Pancreas (tissue), 10 donors: ENCODE results near the gene NEK6. TPM values are rescaled to one million over a fixed set of nuclear protein-coding genes. Genes with fewer than 3 reads are reported as not detected.

ENCODE experiments used
- ATAC-seq, 4 donors: fragments of 200-7000 bp; cut with Tn5 transposase; one replicate each; pipeline versions ENCODE4 v1.8.0 to v1.9.1; 2020; ENCODE audit warnings: mild to moderate bottlenecking in 4 of 4, moderate library complexity in 4 of 4
- DNase-seq, 6 donors: peaks; one replicate each; pipeline ENCODE4 v3.0.0-alpha.2; 2020
- FAIRE-seq: peaks from 2 replicates; lab custom pipeline; 2012; peaks lifted over from hg19 to GRCh38; lab: Jason Lieb, UNC
- H3K27ac ChIP-seq, 4 donors: fragments of 200-600 bp; sonication (generic); 1 replicate in 3 of 4; 2 replicates in 1 of 4; pipeline versions ENCODE4 v1.5.0 to v1.8.0; 2020
- H3K27me3 ChIP-seq, 4 donors: fragments of 200-600 bp; one replicate each; pipeline ENCODE4 v1.8.0; 2021
- H3K36me3 ChIP-seq, 3 donors: fragments of 200-600 bp; sonication (generic) in 1 of 3; one replicate each; pipeline versions ENCODE4 v1.5.0 to v1.8.0; 2020 to 2021
- H3K4me1 ChIP-seq, 3 donors: fragments of 200-600 bp; one replicate each; pipeline ENCODE4 v1.8.0; 2021
- H3K4me3 ChIP-seq, 4 donors: fragments of 200-600 bp; sonication (generic) in 2 of 4; one replicate each; pipeline versions ENCODE4 v1.5.0 to v1.8.0; 2020 to 2021
- H3K9me3 ChIP-seq, 4 donors: fragments of 200-600 bp; one replicate each; pipeline ENCODE4 v1.8.0; 2021
- WGBS, 2 donors: extraction: QIAGEN DNeasy Blood & Tissue Kit; methylation state at CpG; one replicate each; pipeline ENCODE4 v1.1.7; 2013; 5-methylcytosine and 5-hydroxymethylcytosine counted together
- intact Hi-C, 3 donors: fragments of 100-400 bp; cut with DNase I; formaldehyde crosslinking; loops; one replicate each; pipeline versions ENCODE4 v1.11.1 to v1.14.2; 2022
- polyA plus RNA-seq, 2 donors: library from polyadenylated mRNA; stranded (reverse); fragments of 200-250 nt; gene quantifications; one replicate each; pipeline ENCODE4 v1.2.3, GENCODE V29; 2013
- total RNA-seq, 6 donors: library from RNA; stranded (reverse); fragmentation: NEBNext Ultra II Directional in 4 of 6; extraction: Animal tissue kit (Norgen Biotek cat#: 25700) in 4 of 6; gene quantifications; one replicate each; pipeline versions ENCODE4 v1.2.1 to v1.2.4, GENCODE V29; 2021 to 2023
- TF ChIP-seq, protein P1 (sequence below), 4 donors: fragments of 200-600 bp; sonication (generic) in 3 of 4; IDR thresholded peaks; one replicate each; pipeline versions ENCODE4 v1.5.0 to v1.8.0; 2021; ENCODE audit warnings: antibody characterized with exemption in 4 of 4
- donor health status: healthy with polysubstance abuse.
- donor health status: DM: no; HTN: no; CAD: no; lungs with moderate emphysema.
- donor health status: DM: no; HTN: no; CAD: no.
- donor health status: control.
- donor health status: control.
- donor health status: Bipolar disorder and iron deficiency.
- donor health status: DM: yes; HTN: yes; CAD: no.
- donor health status: DM: no; HTN: no; CAD: no.
- donor health status: DM: no; HTN: no; CAD: no.
- donor health status: DM: yes; HTN: yes; CAD: no.

NEK6 gene
- total RNA-seq (10 to 100 TPM; 25.1 to 67.0 (median 34.2) TPM), polyA plus RNA-seq (10 to 100 TPM in 1 of 2 donors, 1 to 10 TPM in 1; 7.8 to 12.5 TPM)

GRCh38 chr9:124257844-124258606, at the start of gene NEK6:
Gene NEK6 (plus strand): TSS chr9:124257949. CDS start chr9:124301965, 44,016 bp downstream.
- Histone ChIP-seq H3K9me3 (no peaks in the 10 kb centered on the region), H3K27me3 (no peaks in the 10 kb centered on the region), H3K36me3 (no peaks in the 10 kb centered on the region), H3K4me1 (peaks cover 15 to 30% (median 29%) of the 10 kb centered on the region in 3 donors), H3K4me3 (peak within 1 kb of the TSS; percentile 68 to 85 (median 72)), H3K27ac (peak within 1 kb of the TSS; percentile 84 to 97 (median 88))
- WGBS, 2 donors = 0% methylated on average over 43 to 116 of the region's 116 CpGs
- DNase-seq (peak in 4 of 6 donors; percentile 29 to 76 (median 56)), FAIRE-seq (no peak), ATAC-seq (peak; percentile 31 to 56 (median 38))
- intact Hi-C loops = no loop called here
- TF ChIP-seq, protein P1, sequence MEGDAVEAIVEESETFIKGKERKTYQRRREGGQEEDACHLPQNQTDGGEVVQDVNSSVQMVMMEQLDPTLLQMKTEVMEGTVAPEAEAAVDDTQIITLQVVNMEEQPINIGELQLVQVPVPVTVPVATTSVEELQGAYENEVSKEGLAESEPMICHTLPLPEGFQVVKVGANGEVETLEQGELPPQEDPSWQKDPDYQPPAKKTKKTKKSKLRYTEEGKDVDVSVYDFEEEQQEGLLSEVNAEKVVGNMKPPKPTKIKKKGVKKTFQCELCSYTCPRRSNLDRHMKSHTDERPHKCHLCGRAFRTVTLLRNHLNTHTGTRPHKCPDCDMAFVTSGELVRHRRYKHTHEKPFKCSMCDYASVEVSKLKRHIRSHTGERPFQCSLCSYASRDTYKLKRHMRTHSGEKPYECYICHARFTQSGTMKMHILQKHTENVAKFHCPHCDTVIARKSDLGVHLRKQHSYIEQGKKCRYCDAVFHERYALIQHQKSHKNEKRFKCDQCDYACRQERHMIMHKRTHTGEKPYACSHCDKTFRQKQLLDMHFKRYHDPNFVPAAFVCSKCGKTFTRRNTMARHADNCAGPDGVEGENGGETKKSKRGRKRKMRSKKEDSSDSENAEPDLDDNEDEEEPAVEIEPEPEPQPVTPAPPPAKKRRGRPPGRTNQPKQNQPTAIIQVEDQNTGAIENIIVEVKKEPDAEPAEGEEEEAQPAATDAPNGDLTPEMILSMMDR (IDR thresholded peaks at IDR 0.05) = no peak

- intact Hi-C loops = no loop called here
- WGBS, 2 donors = 89 to 96% methylated on average over 3 of the region's 3 CpGs
- DNase-seq (no peak), FAIRE-seq (no peak), ATAC-seq (no peak)
- Histone ChIP-seq H3K9me3 (no peaks in the 10 kb centered on the region), H3K27me3 (no peaks in the 10 kb centered on the region), H3K36me3 (no peaks in the 10 kb centered on the region), H3K27ac (no peak overlapping the region), H3K4me1 (no peaks in the 10 kb centered on the region), H3K4me3 (no peak overlapping the region)
- TF ChIP-seq, protein P1 (IDR thresholded peaks at IDR 0.05) = no peak
These were observed 49.2 kb upstream of the NEK6 start for GRCh38 chr9:124208571-124208970.

GRCh38 chr9:124209279-124209678, 48.5 kb upstream of the NEK6 start:
- no peak for ATAC-seq
- H3K27me3 ChIP-seq = no peaks in the 10 kb centered on the region
- WGBS, 2 donors = 89% methylated on average over 7 of the region's 7 CpGs
- TF ChIP-seq, protein P1 (IDR thresholded peaks at IDR 0.05) = no peak
- intact Hi-C loops = no loop called here
- DNase-seq = peak in 1 of 6 donors; percentile 27
- no peak for FAIRE-seq
- H3K4me1 ChIP-seq = no peaks in the 10 kb centered on the region
- no peaks in the 10 kb centered on the region for H3K36me3 ChIP-seq
- no peaks in the 10 kb centered on the region for H3K9me3 ChIP-seq
- no peak overlapping the region for H3K27ac ChIP-seq
- H3K4me3 ChIP-seq = no peak overlapping the region

DNA sequence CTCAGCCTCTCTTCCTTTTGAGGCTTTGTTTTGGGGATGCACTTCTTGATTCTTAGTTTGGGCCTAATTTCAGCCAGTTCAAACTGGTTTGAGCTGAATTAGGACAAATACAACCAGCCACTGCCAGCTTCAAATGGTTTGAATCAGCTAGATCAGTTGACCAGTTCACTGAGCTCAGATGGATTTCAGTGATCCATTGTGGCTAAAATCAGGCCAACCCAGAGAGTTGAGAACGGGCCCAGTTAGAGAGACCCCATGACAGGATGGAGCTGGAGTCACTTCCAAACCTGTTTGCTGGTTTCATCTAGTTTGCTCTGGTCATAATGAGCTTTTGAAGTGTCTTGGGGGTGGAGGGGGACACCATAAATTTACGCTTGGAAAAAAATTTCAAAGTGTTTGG, 48.0 kb upstream of the NEK6 start:
- intact Hi-C loops = no loop called here
- no peak for FAIRE-seq
- Histone ChIP-seq H3K4me3 (no peak overlapping the region), H3K36me3 (no peaks in the 10 kb centered on the region), H3K4me1 (no peaks in the 10 kb centered on the region), H3K9me3 (no peaks in the 10 kb centered on the region), H3K27me3 (no peaks in the 10 kb centered on the region), H3K27ac (no peak overlapping the region)
- DNase-seq = no peak
- 92 to 98% methylated on average over 2 of the region's 2 CpGs for WGBS, 2 donors
- ATAC-seq = no peak
- TF ChIP-seq, protein P1 (IDR thresholded peaks at IDR 0.05) = no peak

DNA sequence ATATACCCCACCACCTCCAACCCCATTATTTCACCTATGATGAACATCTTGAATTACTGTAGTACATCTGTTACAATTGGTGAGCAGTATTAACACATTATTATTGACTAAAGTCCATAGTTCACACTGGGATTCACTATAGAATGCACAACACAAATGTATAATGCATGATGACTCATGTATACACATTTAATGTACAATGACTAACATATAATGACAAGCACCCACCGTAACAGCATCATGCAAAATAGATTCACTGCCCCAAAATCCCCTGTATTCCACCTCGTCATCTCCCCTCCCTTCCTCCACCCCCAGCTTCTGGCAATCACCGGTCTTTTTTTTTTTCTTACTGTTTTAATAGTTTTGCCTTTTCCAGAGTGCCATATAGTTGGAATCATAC, 47.1 kb upstream of the NEK6 start:
- FAIRE-seq = no peak
- ATAC-seq = no peak
- H3K4me3 ChIP-seq = no peak overlapping the region
- H3K27ac ChIP-seq = no peak overlapping the region
- intact Hi-C loops = no loop called here
- no peak for DNase-seq
- no peaks in the 10 kb centered on the region for H3K27me3 ChIP-seq
- H3K36me3 ChIP-seq = no peaks in the 10 kb centered on the region
- TF ChIP-seq, protein P1 (IDR thresholded peaks at IDR 0.05) = no peak
- 92 to 95% methylated on average over 3 of the region's 3 CpGs for WGBS, 2 donors
- H3K4me1 ChIP-seq = no peaks in the 10 kb centered on the region
- H3K9me3 ChIP-seq = no peaks in the 10 kb centered on the region
